SIG-M5 (cell line): Measurements from ENCODE around the gene LRP5.
"Not testable (repeated sequence)": the region's sequence is repeated elsewhere in the genome, so short reads cannot be mapped to it uniquely, and the experiment has no call there.

ENCODE experiments used
- DNase-seq: peaks from one replicate; lab custom pipeline; 2025; lab: John Stamatoyannopoulos, UW

The LRP5 gene

DNA sequence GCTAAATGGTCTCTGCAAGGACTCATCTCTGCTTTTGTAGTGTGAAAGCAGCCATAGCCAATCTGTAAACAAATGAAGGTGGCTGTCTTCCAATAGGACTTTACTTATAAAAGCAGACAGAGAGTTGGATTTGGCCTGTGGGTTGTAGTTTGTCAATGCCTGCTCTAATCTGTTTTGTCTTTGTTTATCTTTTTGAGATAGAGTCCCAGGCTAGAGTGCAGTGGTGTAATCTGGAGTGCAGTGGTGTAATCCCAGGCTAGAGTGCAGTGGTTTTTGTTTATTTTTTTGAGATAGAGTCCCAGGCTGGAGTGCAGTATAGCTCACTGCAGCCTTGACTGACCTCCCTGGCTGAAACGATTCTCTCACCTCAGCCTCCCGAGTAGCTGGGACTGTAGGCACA, 156.7 kb downstream of the LRP5 start:
- DNase-seq: no peak

DNA sequence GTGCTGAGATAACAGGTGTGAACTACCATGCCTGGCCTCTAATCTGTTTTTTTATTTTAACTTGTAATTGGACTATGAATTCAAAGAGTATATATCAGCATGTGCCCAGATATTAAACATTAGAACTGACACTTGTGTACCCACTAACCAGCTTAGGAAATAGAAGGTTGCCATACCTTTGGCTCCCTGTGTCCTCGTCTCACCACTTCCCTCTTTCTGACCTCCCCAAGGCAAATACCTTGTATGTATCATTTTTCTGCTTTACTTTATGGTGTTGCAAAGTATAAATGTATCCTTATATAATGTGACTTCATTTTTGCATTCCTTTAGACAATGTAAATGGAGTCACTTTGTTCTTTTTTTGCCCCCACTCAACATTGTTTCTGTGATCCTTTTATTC, 157.3 kb downstream of the LRP5 start:
- no peak for DNase-seq

DNA sequence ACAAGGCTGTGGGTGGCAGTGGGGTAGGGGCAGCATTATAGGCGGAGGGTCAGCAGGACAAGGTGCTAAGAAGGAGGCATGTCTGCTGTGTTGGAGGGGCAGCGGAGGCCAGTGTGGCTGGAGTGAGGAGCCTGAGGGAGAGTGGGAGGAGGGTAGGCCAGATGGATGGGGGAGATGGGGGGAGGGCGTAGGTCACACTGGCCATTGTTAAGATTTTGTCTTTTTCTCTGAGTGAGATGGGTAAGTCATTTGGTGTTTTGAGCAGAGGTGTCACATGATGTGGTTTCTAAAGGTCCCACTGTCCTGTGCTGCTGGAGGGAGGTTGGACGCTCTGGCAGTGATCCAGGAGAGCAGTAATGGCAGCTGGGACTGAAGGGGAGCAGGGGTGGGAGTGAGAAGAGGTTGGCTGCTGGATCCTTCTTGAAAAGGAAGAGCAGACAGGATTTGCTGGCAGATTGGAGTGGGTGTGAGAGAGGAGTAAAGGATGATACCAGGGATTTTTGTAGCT, 158.0 kb downstream of the LRP5 start:
- DNase-seq: no peak

DNA sequence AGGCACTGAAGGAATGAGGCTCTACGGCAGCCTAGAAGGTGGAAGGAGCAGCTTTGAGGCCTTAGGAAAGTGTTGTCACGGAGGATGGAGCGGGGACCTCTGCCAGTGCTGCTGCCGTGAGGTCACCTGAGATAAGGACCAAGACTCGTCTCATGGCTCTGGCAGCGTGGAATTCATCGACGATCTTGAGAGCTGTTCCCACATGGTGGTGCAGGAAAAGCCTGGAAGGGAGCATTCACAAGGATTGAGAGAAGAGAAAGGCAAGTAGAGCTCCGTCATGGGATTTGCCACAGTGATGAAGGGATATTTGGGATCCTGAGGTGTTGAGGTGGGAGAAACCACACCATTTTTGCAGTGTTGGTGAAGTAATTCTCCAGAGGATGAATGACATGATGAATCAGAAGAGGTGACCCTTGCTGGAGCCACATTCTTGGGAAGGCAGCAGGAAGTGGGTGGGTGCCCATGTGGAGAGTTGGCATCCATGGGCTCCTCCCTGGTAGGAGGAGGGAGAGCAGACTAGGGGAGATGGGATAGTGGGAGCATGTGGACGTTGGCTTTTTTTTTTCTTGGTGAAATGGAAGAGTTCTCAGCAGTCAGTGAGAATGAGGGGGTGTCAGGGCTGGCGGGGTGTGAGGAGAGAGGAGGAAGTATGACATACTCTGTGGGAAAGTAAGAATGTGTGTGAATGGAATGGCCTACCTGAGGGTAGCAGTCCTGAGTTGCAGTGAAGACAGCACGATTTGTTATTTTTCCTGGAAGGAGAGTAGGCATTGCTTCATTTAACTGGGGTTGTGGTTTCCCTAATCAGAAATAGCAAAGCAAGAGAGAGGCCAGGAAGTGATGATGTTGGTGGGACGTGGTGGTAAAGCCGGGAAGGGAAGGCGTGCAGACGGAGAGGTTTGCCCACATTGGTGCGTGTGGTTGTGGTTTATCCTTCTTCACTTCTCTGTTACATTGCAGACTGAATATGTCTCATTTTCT, 159.3 kb downstream of the LRP5 start:
- peak; percentile 29 for DNase-seq

DNA sequence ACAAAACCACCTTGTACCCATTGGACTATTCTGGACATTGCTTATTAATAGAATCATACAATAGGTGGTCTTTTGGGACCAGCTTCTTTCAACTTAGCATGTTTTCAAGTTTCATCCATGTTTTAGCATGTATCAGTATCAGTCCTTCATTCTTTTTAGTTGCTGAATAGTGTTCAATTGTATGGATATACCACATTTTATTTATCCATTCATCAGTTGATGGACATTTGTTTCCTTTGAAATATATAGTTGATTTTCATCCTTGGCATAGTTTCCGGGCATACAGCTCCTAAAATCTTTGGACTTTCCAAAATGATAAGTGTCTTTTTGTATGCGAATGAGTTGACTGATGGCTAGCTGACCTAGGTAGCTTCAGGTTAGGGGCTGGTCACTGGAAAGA, 160.4 kb downstream of the LRP5 start:
- DNase-seq: no peak

DNA sequence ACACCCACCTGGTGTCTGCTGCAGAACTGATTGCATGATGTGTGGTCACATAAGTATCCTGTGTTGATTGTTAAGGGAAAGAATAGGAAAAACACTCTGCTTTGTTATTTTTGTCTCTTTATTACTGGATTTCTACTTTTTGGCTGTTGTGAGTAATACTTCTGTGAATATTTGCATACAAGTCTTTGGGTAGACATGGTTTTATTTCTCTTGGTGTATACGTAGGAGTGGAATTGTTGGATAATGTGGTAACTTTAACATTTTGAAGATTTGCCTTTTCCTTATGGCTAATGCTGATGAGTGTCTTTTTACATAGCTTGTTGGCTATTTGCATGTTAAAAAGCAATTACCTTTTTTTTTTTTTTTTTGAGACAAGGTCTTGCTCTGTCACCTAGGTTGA, 161.3 kb downstream of the LRP5 start:
- no peak for DNase-seq

DNA sequence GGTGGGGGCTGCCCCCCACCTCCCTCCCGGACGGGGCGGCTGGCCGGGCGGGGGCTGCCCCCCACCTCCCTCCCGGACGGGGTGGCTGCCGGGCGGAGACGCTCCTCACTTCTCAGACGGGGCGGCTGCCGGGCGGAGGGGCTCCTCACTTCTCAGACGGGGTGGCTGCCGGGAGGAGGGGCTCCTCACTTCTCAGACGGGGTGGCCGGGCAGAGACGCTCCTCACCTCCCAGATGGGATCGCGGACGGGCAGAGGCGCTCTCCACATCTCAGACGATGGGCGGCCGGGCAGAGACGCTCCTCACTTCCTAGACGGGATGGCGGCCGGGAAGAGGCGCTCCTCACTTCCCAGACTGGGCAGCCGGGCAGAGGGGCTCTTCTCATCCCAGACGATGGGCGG, 163.2 kb downstream of the LRP5 start:
- not testable (repeated sequence) for DNase-seq

DNA sequence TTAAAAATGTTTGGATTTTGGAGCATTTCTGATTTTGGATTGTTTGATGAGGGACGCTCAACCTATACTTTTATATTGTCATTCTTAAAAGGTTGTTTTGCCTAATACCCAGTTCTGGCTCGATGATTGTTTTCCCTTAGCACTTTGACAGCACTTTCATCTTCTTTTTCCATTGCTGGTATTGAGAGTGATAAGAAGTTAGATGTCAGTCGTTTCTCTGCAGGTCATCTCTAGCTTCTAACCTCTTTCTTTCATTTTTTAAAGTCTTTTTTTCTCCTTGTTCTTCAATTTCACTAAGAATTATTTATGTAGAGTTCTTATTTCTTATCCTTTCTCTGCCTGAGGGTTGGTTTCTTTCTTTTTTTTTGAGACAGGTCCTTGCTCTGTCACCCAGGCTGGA, 167.0 kb downstream of the LRP5 start:
- no peak for DNase-seq

DNA sequence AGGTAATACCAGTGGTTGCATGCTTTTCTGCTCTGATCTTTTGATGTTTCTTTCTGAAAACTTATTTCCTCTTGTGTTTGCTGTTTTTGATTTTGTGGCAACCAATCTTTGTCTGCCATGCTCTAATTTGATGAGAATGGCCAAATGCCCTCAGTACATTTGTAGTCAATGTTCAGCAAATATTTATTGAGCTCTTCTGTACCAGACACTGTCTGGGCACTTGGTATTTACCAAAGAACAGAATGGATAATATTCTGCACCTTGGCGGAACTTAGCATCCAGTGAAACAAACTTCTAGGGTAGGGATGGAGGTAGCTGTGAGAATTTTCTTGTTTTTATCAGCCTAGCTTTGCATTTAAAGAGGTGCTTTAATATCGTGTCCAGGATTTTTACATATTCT, 167.8 kb downstream of the LRP5 start:
- DNase-seq: no peak

DNA sequence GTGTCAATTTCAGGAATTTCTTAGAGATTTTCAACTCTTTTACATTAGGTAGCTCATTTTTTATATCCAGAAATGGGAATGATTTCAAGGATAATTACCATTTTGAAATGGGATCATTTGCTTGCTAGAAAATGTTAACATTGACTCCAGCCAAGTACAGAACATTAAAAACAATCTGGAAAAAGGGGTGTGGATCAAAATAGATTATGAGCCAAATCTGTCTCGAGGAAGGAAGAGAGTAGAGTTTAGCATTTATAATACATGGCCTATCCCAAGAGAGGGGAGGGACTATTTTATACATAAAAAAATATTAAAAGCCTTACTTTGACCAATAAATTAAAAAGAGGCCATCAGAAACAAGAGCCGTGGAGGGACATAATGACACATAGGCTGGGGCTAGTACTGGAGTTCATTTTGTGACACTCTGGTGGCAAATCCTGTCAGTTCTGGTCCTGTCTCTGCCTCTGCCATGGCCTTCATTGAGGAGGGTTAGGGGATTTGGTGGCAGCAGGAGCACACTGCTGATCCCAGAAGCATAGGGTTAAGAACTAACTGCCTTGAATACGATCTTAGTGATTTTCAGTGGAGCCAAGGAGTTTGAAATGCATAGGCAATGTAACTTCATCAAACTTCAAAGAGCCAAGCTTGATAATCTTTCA, 168.6 kb downstream of the LRP5 start:
- DNase-seq: no peak

DNA sequence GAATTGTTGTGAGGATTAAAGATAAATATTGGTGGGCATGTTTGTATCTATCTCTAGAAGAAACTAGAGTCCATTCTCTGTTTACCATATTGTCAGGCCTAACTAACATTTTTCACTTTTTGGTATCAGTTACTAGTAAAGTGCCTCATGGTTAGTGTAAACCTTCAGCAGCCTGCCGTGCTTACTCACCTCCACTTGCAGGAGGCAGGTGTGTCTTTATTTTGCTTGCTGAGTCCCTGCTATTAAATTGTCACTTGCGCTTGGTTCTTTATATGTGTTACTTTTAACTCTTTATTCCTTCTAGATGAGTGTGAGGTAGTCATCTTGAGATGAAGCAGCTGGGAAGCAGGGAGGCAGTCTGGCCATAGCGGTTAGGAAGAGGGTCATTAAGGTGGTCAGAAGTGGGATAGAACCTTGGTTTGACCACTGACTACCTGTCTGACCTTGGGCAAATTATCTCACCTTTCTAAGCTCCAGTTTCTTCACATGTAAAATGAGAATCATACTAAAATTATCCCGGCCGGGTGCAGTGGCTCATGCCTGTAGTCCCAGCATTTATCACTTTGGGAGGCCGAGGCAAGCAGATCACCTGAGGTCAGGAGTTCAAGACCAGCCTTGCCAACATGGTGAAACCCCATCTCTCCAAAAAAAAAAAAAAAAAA, 169.3 kb downstream of the LRP5 start:
- DNase-seq: no peak

DNA sequence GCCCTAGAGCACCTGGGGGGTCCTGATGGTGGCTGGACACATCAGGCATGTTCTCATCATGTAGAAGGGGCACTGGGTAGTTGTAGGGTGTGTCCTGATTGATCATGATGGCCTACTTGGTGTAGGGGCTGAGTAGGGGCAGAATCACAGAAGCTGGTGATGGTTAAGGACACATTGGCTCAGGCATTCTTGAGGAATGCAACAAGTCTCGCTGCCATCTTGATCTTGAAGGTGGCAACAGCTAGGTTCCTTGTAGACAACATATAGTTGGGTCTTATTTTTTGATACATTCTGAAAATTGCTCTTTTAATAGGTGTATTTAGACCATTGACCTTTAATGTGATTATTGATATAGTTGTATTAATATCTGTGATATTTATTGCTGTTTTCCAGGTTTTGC, 176.2 kb downstream of the LRP5 start:
- no peak for DNase-seq

DNA sequence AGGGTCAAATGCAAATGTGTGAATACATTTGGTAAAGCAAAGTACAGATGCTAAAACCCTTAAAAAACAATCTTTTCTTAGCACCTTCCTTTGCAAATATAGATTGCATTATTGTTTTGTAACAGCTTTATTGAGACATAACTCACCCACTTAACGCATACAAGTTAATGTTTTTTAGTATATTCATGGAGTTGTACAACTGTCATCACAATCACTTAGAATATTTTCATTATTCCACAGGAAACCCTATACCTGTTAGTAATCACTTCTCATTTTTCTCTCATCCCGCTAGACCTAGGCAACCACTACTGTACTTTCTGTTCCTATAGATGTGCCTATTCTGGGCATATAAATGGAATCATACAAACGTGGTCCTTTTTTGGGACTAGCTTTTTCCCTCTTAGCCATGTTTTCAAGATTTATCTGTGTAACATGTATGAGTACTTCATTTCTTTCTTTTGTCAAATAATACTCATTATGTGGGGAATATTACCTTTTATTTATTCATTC, 182.9 kb downstream of the LRP5 start:
- no peak for DNase-seq

DNA sequence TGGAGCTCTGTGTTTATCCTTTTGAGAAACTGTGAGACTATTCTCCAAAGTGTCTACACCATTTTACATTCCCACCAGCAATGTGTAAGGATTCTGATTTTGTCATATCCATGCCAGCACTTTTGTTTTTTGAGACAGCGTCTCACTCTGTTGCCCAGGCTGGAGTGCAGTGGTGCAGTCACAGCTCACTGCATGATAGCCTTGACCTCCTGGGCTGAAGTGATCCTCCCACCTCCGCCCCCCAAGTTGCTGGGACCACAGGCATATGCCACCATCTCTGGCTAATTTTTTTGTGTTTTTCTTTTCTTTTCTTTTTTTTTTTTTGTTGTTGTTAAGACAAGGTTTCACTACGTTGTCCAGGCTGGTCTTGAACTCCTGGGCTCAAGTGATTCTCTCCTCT, 183.5 kb downstream of the LRP5 start:
- DNase-seq: no peak

DNA sequence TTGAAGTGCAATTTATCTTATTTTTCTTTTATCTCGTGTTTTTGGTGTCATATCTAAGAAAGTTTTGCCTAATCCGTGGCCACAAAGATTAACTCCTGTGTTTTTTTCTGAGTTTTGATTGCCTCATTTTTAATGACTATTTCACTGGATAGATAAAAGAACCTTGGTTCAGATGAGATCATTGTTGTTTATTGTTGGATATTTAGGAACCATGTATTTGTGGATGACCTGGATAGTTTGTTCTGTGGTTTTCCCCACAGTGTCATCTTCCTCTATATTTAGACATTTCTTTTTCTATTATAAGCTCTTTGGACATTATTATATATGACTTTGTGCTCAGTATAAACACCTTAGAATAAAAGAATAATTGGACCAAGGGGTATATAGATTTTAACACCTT, 185.4 kb downstream of the LRP5 start:
- DNase-seq: no peak

DNA sequence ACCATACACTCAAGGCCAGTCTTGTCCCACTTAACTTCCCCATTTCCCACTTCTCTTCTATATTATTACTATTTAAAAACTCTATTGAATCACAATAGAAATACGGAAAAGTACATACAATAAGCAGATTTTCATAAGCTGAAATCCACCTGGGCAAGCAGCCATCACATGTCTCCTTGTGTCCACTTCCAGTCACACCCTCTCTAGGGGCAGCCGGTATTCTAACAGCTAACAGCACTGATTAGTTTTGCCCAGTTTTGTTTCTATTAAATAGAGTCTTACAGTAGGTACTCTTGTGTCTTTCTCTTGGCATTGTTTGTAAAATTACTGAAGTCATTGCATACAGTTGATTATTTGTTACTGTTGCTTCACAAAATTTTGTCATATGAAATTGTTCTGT, 185.9 kb downstream of the LRP5 start:
- no peak for DNase-seq
